Panc1 (cell line): ENCODE data around the gene NPTX1.

Source experiments
- CTCF ChIP-seq: fragments of 450-650 bp; IDR thresholded peaks from 2 replicates; pipeline ENCODE4 v1.5.1; 2017; ENCODE audit warnings: mild to moderate bottlenecking
- POLR2AphosphoS5 ChIP-seq: IDR thresholded peaks from 2 replicates; pipeline ENCODE4 v1.6.1; 2012; ENCODE audit warnings: mild to moderate bottlenecking, low read depth, low read length, moderate library complexity
- SIN3A ChIP-seq: IDR thresholded peaks from 2 replicates; pipeline ENCODE4 v1.6.1; 2012; ENCODE audit warnings: low read depth, mild to moderate bottlenecking, low read length, moderate library complexity, borderline replicate concordance; ENCODE audit not compliant: insufficient read depth

GRCh38 chr17:80452173-80452915 is 24.1 kb downstream of the NPTX1 start:
- TF ChIP-seq CTCF: no peak
- no peak for TF ChIP-seq POLR2AphosphoS5
- no peak for TF ChIP-seq SIN3A
